D721Med (cell line): ENCODE data around the gene HES2.

Experiments
- DNase-seq: peaks from one replicate; pipeline ENCODE4 v3.0.0; 2011; ENCODE audit warnings: low spot score; ENCODE audit not compliant: insufficient read length
- FAIRE-seq: peaks from 2 replicates; lab custom pipeline; 2011; peaks lifted over from hg19 to GRCh38; lab: Jason Lieb, UNC
- TF ChIP-seq, protein P1 (sequence below): IDR thresholded peaks from 2 replicates; pipeline ENCODE4 v1.5.1; 2012; ENCODE audit warnings: mild to moderate bottlenecking, control low read depth; ENCODE audit not compliant: insufficient read depth; ENCODE audit errors: missing control alignments

HES2 gene

GRCh38 chr1:6419804-6420453 is at the start of gene HES2:
TSS of gene HES2 (minus strand) at chr1:6419919. CDS start at chr1:6419820, 99 bp downstream.
- DNase-seq (no peak), FAIRE-seq (no peak)
- TF ChIP-seq, protein P1, sequence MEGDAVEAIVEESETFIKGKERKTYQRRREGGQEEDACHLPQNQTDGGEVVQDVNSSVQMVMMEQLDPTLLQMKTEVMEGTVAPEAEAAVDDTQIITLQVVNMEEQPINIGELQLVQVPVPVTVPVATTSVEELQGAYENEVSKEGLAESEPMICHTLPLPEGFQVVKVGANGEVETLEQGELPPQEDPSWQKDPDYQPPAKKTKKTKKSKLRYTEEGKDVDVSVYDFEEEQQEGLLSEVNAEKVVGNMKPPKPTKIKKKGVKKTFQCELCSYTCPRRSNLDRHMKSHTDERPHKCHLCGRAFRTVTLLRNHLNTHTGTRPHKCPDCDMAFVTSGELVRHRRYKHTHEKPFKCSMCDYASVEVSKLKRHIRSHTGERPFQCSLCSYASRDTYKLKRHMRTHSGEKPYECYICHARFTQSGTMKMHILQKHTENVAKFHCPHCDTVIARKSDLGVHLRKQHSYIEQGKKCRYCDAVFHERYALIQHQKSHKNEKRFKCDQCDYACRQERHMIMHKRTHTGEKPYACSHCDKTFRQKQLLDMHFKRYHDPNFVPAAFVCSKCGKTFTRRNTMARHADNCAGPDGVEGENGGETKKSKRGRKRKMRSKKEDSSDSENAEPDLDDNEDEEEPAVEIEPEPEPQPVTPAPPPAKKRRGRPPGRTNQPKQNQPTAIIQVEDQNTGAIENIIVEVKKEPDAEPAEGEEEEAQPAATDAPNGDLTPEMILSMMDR = no peak

DNA sequence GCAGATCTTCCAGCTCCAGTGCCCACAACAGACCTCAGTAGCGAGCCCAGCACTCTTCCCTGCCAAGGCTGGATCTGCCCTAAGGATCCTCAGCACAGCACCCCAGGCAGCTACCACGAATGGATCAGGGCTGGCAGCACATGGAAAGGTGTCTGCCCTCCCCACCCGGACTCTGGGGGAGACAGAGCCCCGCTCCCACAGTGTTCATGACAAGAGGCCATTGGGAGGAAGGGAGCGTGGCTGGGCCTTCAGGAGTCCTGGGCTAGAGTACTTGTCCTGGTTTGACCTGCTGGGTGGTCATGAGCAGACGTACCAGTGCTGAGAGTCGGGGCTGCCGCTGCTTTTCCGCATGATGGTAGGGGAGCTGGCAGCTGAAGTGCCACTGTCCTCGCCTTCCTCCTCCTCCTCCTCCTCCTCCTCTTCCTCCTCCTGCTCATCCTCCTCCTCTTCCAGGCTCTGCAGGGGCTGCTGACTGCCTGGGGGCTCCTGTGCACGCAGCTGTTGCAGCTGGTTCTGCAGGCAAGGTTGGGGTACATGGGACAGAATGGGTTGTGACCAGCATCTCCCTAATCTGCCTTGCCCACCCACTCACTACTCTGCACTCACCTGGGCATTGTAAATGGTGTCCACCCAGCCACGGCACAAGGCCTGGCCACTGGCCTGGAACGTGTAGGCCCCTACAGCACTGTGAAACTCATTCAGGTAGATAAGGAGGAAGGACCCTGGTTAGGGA is 49.2 kb upstream of the HES2 start:
- TF ChIP-seq, protein P1 = no peak
- no peak for FAIRE-seq
- no peak for DNase-seq

GRCh38 chr1:6467744-6468688 is 48.3 kb upstream of the HES2 start:
- FAIRE-seq = no peak
- no peak for DNase-seq
- TF ChIP-seq, protein P1 = no peak

DNA sequence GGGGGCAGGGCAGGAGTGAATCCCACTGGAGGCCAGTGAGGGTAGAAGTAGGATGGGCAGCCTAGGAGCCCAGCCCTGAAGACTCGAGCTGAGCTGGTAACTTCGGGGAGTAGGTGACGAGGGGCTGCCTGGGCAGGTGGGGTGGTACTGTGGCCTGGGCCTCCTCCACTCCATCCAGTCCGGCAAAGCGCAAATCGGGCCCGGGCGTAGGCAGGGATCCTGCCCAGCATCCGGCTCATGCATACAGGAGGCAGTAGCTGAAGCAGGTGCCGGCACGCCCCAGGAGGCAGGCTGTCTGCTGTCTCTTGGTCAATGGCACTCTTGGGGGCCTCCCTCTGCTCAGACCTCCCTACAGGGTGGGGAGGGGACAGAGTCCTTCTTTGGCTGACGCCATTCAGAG is 47.5 kb upstream of the HES2 start:
- TF ChIP-seq, protein P1 = no peak
- DNase-seq (no peak), FAIRE-seq (no peak)

- TF ChIP-seq, protein P1 = no peak
- FAIRE-seq = no peak
- DNase-seq = no peak
Observed at GRCh38 chr1:6466751-6467150, 47.0 kb upstream of the HES2 start.

GRCh38 chr1:6466023-6466422 is 46.3 kb upstream of the HES2 start, which contains the start of gene TNFRSF25:
TSS of gene TNFRSF25 (minus strand) at chr1:6466173. CDS start at chr1:6466107, 66 bp downstream.
- FAIRE-seq = no peak
- TF ChIP-seq, protein P1 = no peak
- no peak for DNase-seq
